GM18517 (cell line): ENCODE data around the gene TNFRSF21.
"Not testable (repeated sequence)": the region's sequence is repeated elsewhere in the genome, so short reads cannot be mapped to it uniquely, and the experiment has no call there.

ENCODE experiments used
- ATAC-seq: cut with Tn5 transposase; IDR thresholded peaks from one replicate; pipeline ENCODE4 v1.9.1; 2021; ENCODE audit warnings: mild to moderate bottlenecking, moderate library complexity; ENCODE audit not compliant: unreplicated experiment

The TNFRSF21 gene

DNA sequence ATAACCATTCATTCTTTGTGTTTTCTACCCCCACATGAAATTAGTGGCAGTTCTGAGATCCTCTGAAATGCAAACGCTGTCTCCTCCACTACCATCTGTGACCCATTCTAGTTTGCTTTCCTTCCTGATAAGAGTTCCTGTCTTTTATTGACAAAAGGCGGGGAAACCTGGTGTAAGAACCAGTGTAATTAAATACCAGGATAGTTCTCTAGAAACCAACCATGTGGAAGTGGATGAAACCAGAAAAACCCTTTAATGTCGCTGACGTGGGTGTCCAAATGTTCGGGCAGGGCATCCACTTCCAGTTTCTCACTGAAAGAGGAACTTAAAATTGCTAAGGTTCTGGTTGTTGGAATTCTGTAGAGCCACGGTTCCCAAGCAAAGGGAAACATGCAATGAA lies 79.1 kb downstream of the TNFRSF21 start:
- no peak for ATAC-seq

DNA sequence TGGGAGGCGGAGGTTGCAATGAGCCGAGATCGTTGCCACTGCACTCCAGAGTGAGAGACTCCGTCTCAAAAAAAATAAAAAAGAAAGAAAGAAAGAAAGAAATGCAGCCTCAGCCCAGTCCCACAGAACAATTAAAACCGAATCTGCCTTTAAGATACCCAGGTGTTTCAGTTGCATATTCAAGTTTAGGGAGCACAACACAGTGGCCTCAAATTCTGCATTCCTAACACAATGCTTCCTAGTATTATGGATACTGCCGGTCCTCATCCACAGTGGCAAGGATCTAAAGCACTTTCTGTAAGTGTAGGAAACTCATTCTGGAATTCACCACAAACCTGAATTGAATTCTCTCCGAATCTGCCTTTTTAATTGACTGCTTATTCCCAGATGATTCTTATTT lies 80.5 kb downstream of the TNFRSF21 start:
- ATAC-seq: no peak

DNA sequence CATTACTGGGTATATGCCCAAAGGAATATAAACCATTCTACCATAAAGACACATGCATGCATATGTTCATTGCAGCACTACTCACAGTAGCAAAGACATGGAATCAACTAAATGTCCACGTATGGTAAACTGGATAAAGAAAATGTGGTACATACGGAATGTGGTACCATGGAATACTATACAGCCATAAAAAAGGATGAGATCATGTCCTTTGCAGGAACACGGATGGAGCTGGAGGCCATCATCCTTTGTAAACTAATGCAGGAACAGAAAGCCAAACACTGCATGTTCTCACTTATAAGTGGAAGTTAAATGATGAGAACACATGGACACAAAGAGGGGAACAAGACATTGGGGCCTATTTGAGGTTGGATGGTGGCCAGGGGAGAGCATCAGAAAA lies 81.6 kb downstream of the TNFRSF21 start:
- ATAC-seq: not testable (repeated sequence)

DNA sequence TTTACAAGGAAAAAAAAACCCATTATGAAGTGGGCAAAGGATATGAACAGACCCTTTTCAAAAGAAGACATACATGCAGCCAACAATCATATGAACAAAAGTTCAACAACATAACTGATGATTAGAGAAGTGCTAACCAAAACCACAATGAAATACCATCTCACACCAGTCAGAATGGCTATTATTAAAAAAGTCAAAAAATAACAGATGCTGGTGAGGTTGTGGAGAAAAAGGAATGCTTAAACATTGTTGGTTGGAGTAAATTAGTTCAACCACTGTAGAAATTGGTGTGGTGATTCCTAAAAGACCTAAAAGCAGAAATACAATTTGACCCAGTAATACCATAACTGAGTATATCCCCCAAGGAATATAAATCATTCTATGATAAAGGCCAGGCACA lies 86.5 kb downstream of the TNFRSF21 start:
- not testable (repeated sequence) for ATAC-seq

DNA sequence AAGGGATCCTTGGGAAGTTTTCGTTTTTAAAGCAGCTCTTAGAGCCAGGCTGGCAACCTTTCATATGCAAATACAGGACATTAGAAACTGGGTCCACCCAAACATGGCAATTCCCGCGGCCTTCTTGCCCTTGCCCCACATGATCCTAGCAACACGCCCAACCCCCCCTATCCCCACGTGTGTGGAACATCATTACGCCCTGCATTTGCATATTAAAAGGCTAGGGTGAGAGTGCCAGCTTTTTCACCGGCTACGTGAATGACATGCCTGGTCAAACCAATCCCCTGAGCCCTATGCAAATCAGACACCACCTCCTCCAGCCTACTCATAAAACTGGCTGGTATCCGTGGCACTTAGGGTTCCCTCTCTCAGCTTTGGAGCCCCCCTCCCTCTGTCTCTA lies 88.1 kb downstream of the TNFRSF21 start:
- no peak for ATAC-seq

DNA sequence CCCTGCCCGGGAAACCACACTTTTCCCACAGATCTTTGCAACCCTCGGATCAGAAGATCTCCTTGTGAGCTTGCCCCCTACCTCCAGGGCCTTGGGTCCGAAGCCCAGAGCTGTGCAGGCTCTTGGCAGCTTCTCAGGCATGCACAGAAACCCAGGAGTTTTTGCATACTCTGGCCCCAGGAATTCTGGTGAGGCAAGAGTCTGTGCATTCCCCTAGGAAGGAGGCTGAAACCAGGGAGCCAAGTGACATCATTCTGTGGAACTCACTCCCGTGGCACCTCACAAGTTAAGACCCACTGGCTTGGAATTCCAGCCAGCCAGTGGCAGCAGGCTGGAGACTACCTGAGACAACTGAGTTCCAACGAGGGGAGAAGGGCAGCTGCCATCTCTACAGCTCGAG lies 100.1 kb downstream of the TNFRSF21 start:
- ATAC-seq: no peak

DNA sequence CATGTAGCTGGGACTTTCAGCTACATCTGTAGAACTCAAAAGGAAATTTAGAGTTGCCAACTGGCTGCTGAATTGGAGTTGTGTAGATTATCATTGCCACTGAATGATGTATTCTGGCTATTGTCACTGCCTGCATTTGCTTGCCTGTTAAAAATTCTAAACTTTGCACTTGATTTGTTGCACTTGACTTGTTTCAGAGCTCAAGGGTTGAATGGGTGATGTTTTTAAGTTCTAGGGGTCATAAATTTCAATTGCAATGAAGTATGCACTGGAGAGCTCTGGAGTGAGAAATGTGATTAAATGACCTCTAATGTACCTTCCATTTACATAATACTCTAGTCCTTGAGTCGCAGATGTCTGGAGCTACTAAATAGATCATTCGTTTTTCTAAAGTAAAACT lies 102.4 kb downstream of the TNFRSF21 start:
- no peak for ATAC-seq

DNA sequence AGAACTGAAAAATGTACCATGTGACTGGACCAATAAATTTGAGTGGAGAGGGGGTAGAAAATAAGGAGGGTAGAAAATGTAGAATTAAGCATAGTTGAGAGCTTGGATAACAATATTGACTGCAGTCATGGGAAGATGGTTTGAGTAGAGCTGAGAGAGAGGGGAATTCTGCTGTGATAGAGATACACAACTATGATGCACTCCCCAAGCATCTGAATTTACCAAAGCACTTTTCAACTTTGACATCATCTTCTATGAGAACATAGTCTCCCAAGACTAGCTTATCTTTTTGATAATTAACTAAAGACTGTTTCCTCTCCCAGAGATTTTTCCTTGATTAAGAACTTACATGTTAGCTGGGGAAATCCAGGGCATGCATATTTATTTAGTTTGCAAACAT lies 103.1 kb downstream of the TNFRSF21 start:
- ATAC-seq: no peak

DNA sequence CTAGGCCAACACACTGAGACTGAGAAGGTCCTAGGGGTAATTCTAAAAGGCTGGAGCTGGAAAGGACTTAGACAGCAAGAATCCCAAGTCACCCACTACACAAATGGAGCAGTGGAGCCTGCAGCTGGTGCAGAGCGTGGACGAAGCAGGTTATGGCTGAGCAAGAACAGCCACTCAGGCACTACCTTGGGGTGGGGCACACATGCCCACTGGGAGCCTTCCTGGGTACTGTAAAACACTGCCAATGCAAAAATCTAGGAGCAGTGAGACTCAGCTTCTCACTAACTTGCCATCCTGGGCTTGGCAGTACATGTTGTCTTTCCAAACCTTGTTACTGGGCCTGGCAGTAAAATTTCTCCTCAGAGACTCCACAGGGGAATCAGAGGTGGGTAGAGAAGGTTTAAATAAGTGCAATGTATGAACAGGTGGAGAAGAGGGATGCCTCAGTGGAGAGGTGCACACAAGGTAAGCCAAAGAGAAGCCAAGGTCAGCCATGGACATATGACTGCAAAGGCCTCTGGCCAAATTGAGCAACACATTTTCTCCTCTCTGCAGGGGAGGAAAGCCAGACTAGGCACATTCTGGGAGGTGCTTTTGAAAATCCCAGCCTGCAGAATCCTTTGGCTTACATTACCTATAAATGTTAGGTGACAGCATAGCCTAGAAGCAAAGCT lies 105.6 kb downstream of the TNFRSF21 start:
- ATAC-seq: no peak

DNA sequence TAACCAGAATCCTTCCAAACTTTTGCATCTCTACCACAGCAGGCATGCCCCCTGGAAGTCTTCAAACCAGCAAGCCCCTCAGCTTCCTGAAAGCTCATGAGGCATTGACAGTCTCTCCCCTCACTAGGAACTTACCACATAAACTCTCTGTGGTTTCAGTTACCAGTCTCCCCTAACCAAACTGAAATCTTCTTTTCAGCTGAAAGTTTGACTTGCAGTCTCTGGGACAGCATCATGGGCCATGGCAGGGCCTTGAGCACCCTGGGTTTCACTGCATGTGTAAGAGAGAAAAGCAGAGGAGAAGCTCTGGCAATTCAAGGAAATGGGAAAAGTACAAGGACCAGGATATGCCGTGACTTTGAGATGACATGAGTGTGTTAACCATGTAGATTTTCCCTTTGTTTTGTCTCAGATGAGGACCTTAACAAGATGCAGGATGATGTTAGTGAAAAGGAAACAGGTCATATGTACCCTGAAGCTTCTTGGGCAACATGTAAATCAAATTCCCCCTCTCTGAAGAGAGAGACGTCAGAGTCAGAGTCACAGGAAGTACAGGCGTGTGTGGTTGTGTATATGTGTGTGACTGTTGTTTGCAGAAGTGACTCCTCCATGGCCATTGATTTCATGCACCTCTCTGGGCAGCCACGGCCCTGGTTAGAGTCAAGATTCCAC lies 106.3 kb downstream of the TNFRSF21 start:
- peak; percentile 87 for ATAC-seq

DNA sequence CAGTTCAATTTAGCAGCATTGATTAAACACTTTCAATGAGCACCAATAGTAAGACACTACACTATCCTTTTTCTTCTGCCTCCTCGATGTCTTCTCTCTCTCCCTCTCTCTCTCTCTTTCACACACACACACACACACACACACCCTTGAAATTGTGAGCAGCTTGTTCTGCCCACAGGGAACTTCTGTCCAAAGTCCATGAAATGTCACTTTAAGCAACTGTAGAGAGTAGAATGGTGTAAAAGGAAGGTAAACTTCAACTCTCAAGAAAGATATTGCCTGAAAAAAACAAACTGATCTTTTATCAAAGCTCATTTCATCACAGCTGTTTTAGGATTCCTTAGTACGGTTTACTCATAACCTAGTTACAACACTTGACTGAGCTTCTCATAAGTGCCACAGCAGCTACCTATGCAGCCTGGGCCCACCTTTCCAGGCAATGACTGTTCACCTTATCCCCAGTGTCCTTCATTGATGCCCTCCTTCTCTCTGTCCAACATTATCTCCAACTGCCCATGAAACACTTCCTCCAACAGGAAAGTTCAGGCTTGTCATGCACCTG lies 107.0 kb downstream of the TNFRSF21 start:
- ATAC-seq: no peak

DNA sequence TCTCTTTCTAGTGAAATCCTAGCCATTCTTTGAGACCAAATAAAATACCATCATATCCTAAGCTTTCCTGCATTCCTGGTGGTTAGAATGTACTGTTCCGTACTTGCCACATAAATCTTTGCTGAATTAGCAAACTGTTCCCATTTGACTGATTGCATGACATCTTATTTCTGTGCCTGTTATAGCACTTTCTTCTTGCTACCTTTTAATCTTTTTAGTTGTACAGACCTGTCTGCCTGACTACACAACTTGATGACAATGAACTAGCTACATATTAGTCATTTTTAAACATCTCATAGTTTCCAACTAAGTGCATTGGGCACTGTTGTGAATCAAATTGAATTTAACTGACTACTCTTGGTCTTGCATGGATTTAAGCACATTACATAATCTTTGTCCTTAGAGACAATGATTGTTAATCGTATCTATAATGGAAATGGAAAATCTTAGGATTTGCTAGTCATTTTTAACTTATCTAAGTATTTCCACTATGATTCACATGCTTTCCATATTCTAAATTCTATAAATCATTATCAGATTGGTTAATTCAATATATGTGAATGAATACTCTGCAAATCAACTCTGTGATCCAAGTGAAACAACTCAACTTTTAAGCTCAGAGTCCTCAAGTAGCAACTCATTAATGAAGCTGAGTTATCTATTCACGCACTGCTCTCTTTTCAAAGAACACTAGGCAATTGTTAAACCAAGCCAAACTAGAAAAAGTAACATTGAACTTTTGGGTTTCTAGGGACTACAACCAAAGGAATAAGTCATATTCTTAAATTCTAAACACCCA lies 109.0 kb downstream of the TNFRSF21 start:
- ATAC-seq: no peak

DNA sequence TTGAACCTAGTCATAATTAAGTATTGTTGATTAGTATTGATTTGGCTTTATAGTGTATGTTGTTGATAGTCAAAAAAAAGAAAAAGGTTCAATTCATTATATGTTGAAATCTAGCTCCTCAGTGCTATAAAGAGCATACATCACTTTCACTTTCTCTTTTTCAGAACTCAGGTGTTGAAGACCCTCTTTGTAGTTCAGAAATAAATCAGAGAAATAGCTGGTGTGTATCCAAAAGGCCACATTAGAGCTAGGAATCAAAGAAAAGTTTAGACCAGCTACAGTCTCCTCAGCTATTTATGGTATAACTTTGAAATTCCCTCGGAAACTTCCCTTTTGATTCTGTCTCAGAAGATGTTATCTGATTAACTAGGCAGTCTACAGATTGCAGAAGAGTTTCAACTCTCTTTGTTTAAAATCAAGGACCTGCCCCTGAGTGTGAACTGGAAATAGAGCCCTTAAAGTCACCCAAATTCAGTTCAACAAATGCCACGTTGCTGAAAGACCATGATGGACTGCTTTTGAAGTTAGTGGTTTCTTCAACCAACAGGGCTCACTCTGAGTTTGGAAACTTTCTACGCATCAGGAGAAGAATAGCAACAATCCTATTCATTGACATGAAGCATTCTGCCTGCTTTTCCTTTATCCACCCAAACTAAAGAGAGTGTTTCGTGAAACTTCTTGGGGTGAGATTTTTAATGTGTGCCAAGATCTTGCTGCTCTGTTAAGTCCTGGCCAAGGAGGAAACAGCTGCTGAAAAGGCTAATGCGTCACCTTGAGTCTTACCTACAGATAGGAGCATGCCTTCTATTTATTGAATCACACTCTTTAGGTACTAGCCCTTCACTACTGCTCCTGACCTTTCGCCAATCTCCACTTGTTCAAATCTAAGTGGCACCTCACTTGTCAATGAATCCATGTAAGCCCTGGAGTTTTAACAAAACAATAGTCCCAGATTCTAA lies 111.7 kb downstream of the TNFRSF21 start:
- no peak for ATAC-seq

DNA sequence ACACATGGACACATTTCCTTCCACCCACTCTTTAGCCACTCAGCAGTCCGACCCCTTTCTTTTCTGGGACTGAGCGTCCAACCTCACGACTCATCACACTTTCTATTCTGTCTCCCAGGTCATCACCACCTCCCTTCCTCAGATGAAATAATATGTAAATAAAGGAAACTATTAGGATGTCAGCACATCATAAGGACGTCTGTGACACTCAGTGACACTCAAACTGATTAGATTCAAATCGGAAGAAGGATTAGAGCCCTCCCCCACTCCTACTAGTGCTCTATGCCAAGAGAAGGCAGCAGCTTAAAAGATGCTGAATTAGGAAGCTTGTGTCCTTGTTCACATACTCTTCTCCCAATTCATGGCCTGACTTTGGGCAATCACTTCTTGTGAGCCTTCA lies 113.6 kb downstream of the TNFRSF21 start:
- ATAC-seq: no peak

DNA sequence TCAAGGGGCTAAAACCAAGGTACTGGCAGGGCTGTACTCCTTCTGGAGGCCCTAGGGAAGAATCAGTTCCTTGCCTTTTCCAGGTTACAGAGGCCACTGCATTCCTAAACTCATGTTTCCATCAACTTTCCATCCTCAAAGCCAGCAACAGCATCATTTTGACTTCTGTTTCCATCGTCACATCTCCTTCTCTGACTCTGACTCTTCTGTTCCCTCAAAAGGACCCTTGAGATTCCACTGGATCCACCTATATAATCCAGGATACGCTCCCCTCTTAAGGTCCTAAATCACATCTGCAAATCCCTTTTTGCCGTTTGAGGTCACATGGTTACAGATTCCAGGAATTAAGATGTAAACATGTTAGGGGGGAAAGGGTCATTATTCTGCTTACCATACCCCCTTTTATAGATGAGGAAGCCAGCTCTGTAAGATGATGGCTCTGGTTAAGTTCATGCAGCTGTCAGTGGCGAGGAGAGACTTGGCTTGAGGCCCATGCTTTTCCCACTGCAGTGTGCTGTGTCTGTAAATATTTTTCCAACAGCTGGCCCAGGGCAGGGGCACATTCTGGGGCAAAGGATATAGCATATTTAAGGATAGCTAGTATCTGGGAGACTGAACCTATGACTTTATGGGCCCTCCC lies 114.6 kb downstream of the TNFRSF21 start:
- no peak for ATAC-seq

DNA sequence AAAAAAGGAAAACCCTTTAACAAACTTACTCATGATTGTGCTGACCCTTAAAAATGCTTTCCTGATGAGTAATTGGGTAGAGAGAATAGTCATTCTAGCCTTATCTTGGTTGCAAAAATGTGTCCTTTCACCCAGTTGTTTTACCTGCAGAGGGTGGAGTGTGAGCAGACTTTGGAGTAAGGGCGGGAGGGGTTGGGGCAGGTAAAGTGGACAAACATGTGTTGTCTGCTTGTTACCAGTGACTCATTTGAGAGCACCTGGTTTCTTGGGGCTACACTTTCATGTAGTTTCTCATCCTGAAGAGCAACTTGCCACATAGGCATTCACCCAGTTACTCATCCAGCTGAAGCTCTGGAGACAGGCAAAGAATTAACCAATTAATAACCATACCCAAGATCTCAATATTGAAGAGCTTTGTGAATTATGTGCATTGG lies 121.1 kb downstream of the TNFRSF21 start:
- ATAC-seq: no peak

DNA sequence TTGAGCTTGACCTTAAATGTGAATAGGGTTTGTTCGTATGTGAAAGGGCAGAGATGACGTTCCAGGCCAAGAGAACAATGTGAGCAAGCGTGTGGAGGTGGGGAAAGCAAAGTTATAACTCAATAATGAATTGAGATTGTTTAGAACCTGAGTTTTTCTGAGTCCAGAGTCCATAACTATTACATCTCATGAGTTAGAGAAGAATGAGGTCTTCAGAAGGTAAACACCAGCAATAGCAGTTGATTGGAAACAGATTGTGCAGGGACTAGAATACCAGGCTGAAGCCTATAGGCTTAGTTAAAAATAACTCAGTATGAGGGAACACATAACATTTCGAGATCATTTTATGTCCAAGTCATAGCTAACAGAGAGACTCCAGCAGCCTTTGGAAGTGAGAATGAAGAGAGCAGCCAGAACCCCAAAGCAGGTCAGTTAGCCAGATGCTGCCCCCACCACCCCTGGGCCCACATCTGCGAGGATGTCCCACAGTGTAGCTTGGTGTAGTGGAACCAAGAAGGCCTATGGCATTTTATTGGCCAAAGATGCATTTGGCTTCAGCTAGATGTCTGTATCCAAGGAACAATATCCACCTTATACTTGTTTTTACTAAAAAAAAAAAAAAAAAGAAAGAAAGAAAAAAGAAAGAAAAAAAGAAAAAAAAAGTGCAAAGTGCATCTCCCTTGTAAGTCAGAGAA lies 121.7 kb downstream of the TNFRSF21 start:
- no peak for ATAC-seq

DNA sequence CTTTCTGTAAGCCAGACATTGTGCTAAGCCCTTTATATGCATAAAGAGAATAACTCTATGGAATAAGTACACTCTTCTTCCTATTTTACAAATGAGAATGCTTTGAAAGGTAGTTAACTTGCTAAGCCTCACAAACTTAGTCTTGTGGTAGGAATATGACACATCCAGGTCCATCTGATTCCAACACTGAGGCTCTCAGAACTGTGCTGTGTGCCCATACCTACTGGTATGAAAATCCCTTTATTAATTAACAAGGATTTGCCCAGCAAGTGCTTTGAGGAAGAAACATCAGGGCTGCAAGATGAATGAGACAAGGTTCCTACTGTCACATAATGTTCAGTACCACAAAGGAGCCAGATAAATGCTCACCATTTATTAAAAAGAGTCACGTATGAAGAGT lies 122.6 kb downstream of the TNFRSF21 start:
- no peak for ATAC-seq

DNA sequence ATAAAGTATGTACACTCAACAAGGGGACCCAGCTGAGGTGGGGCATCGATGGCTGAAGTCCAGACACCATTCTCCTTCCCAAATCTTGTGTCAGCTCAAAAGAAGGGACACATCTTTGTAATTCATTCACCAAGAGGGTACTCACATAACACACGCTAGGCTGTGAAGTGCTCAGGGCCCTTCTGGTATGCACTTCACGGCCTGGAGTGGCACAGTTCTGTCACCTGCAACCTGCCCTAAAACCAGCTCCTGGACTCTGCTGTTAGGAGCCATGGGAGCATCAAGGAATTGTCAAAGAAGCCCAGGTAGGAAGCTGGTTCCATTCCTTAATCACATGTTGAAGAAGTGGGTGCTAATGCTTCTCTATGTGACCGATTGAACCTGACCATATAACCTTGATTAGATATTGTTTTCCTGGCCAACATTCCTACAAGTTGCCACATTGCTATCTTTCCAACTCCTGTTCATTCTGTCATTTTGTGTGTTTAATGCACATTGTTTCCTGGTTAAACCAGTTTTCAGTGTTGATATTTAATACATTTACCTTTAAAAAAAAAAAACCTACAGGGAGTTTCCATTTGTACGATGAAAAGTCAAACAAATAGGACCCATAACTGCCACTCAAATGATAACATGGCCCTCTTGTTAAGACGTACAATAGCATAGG lies 127.3 kb downstream of the TNFRSF21 start:
- ATAC-seq: no peak
